Measurements from ENCODE around the gene TAOK2.

The TAOK2 gene

DNA sequence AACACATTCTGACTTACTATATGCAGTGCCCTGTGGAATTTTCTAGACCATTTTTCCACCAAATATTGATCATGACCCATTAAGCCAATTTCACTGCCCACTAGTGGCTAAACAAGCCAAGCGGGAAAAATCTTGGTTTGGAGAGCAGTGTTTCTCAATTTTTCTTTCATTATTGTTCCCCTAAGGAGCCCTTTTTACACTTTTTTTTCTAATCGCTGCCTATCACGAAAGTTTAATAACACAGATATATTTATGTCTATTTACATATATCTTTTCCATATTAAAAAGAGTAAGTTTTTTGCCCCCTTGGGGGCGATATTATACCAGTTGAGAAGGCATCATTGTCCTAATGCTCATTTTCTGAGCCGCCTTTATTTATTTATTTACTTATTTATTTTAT, 68.2 kb downstream of the TAOK2 start:
- DNase-seq (ENCODE audit: low read depth, low spot score), result no peak
- no peak overlapping the region for H3K27ac ChIP-seq

All from epithelial cell of prostate (primary cell).